H9 (cell line): ENCODE results near the gene FNDC3B. TPM values are rescaled to one million over a fixed set of nuclear protein-coding genes. Genes with fewer than 3 reads are reported as not detected.

Experiments
- DNase-seq: peaks from one replicate; pipeline ENCODE4 v3.0.0-alpha.2; 2017
- H2AFZ ChIP-seq: one replicate; pipeline ENCODE4 v1.6.1; 2013; ENCODE audit warnings: mild to moderate bottlenecking, low read length, control low read depth, moderate library complexity
- H2AK5ac ChIP-seq: 2 replicates; pipeline ENCODE4 v1.6.1; 2013; ENCODE audit warnings: low read length, control low read depth, mixed read lengths; ENCODE audit not compliant: insufficient read length
- H2BK120ac ChIP-seq: one replicate; pipeline ENCODE4 v1.6.1; 2013; ENCODE audit warnings: low read depth, mild to moderate bottlenecking, low read length, control low read depth, inconsistent platforms; ENCODE audit not compliant: poor library complexity, severe bottlenecking
- H2BK12ac ChIP-seq: 2 replicates; pipeline ENCODE4 v1.6.1; 2013; ENCODE audit warnings: low read length, control low read depth, mixed read lengths, low read depth; ENCODE audit not compliant: insufficient read length
- H2BK15ac ChIP-seq: 2 replicates; pipeline ENCODE4 v1.6.1; 2013; ENCODE audit warnings: low read depth, low read length, control low read depth
- H2BK20ac ChIP-seq: one replicate; pipeline ENCODE4 v1.6.1; 2013; ENCODE audit warnings: low read depth, mild to moderate bottlenecking, low read length, control low read depth, inconsistent platforms; ENCODE audit not compliant: poor library complexity, severe bottlenecking
- H2BK5ac ChIP-seq: 2 replicates; pipeline ENCODE4 v1.6.1; 2013; ENCODE audit warnings: low read length, control low read depth, mixed read lengths; ENCODE audit not compliant: insufficient read length
- H3K14ac ChIP-seq: 2 replicates; pipeline ENCODE4 v1.6.1; 2013; ENCODE audit warnings: low read length, control low read depth; ENCODE audit not compliant: insufficient read depth
- H3K18ac ChIP-seq: 2 replicates; pipeline ENCODE4 v1.6.1; 2013; ENCODE audit warnings: low read depth, mild to moderate bottlenecking, mixed read lengths, low read length, control low read depth; ENCODE audit not compliant: insufficient read length
- H3K23ac ChIP-seq: 2 replicates; pipeline ENCODE4 v1.6.1; 2013; ENCODE audit warnings: low read length, control low read depth, mixed read lengths, low read depth; ENCODE audit not compliant: insufficient read length
- H3K23me2 ChIP-seq: 2 replicates; pipeline ENCODE4 v1.6.1; 2013; ENCODE audit warnings: low read depth, mild to moderate bottlenecking, mixed read lengths, low read length, control low read depth; ENCODE audit not compliant: insufficient read length, poor library complexity, severe bottlenecking
- H3K27ac ChIP-seq: 2 replicates; pipeline ENCODE4 v1.5.1; 2013; ENCODE audit warnings: low read length, control low read depth, mixed read lengths, low read depth; ENCODE audit not compliant: insufficient read length
- H3K27me3 ChIP-seq: 2 replicates; pipeline ENCODE4 v1.6.1; 2013; ENCODE audit warnings: low read length, control low read depth, inconsistent platforms; ENCODE audit not compliant: insufficient read depth
- H3K4ac ChIP-seq: 2 replicates; pipeline ENCODE4 v1.6.1; 2013; ENCODE audit warnings: low read depth, mild to moderate bottlenecking, control low read depth, inconsistent platforms, low read length, moderate library complexity
- H3K4me1 ChIP-seq: 2 replicates; pipeline ENCODE4 v1.6.1; 2013; ENCODE audit warnings: low read length, control low read depth, inconsistent platforms; ENCODE audit not compliant: insufficient read depth
- H3K4me2 ChIP-seq: 2 replicates; pipeline ENCODE4 v1.6.1; 2013; ENCODE audit warnings: low read length, control low read depth, mixed read lengths; ENCODE audit not compliant: insufficient read length, insufficient read depth
- H3K56ac ChIP-seq: 2 replicates; pipeline ENCODE4 v1.6.1; 2013; ENCODE audit warnings: low read depth, mild to moderate bottlenecking, mixed read lengths, low read length, control low read depth; ENCODE audit not compliant: insufficient read length
- H3K79me1 ChIP-seq: 2 replicates; pipeline ENCODE4 v1.6.1; 2013; ENCODE audit warnings: low read depth, mild to moderate bottlenecking, moderate library complexity, low read length, control low read depth, inconsistent platforms; ENCODE audit not compliant: insufficient read depth, poor library complexity, severe bottlenecking
- H3K79me2 ChIP-seq: 2 replicates; pipeline ENCODE4 v1.6.1; 2013; ENCODE audit warnings: low read length, control low read depth, inconsistent platforms; ENCODE audit not compliant: insufficient read depth
- H3K9ac ChIP-seq: 2 replicates; pipeline ENCODE4 v1.6.1; 2013; ENCODE audit warnings: low read length, control low read depth, mixed read lengths; ENCODE audit not compliant: insufficient read length; ENCODE audit errors: extremely low read depth
- H3K9me3 ChIP-seq: one replicate; pipeline ENCODE4 v1.6.1; 2013; ENCODE audit warnings: low read depth, low read length, inconsistent platforms; ENCODE audit not compliant: control insufficient read depth
- H3T11ph ChIP-seq: one replicate; pipeline ENCODE4 v1.6.1; 2013; ENCODE audit warnings: mild to moderate bottlenecking, low read length, control low read depth, inconsistent platforms
- H4K20me1 ChIP-seq: one replicate; pipeline ENCODE4 v1.6.1; 2013; ENCODE audit not compliant: control insufficient read depth, insufficient read length, insufficient read depth
- H4K5ac ChIP-seq: 2 replicates; pipeline ENCODE4 v1.6.1; 2013; ENCODE audit warnings: low read depth, mild to moderate bottlenecking, mixed read lengths, low read length, control low read depth; ENCODE audit not compliant: insufficient read length
- H4K8ac ChIP-seq: replicated peaks from 2 replicates; pipeline ENCODE4 v1.6.1; 2013; ENCODE audit warnings: low read length, control low read depth, mixed read lengths, low read depth; ENCODE audit not compliant: insufficient read length
- H4K91ac ChIP-seq: 2 replicates; pipeline ENCODE4 v1.6.1; 2013; ENCODE audit warnings: low read depth, mild to moderate bottlenecking, moderate library complexity, mixed read lengths, low read length, control low read depth; ENCODE audit not compliant: insufficient read length
- H3K27ac Mint-ChIP-seq, 3 experiments: 2 replicates in 2 of 3; 3 replicates in 1 of 3; pipeline ENCODE4 v1.8.0; 2020 to 2021; ENCODE audit warnings: mixed read lengths in 3 of 3, mild to moderate bottlenecking in 1 of 3, moderate library complexity in 1 of 3
- H3K27me3 Mint-ChIP-seq: 2 replicates; pipeline ENCODE4 v1.8.0; 2021; ENCODE audit warnings: low read depth, mild to moderate bottlenecking, moderate library complexity, mixed read lengths
- H3K36me3 Mint-ChIP-seq, 3 experiments: 2 replicates in 2 of 3; 3 replicates in 1 of 3; pipeline ENCODE4 v1.8.0; 2020 to 2021; ENCODE audit warnings: low read depth in 3 of 3, mixed read lengths in 3 of 3; ENCODE audit not compliant: insufficient read depth in 1 of 3
- H3K4me1 Mint-ChIP-seq, 2 experiments: 2 replicates each; pipeline ENCODE4 v1.8.0; 2020; ENCODE audit warnings: mixed read lengths in 2 of 2
- H3K4me3 Mint-ChIP-seq, 2 experiments: 2 replicates in 1 of 2; 3 replicates in 1 of 2; pipeline ENCODE4 v1.8.0; 2020 to 2021; ENCODE audit warnings: mild to moderate bottlenecking in 2 of 2, mixed read lengths in 2 of 2, moderate library complexity in 1 of 2
- H3K9me3 Mint-ChIP-seq, 2 experiments: 2 replicates in 1 of 2; 3 replicates in 1 of 2; pipeline ENCODE4 v1.8.0; 2020; ENCODE audit warnings: mild to moderate bottlenecking in 2 of 2, mixed read lengths in 2 of 2, moderate library complexity in 1 of 2
- CTCF ChIP-seq: fragments of 200-600 bp; sonication (generic); conservative IDR thresholded peaks from 3 replicates; pipeline ENCODE4 v1.8.0; 2021; ENCODE audit warnings: antibody characterized with exemption, mild to moderate bottlenecking
- WGBS: extraction: QIAGEN DNeasy Blood & Tissue Kit; methylation state at CpG from one replicate; pipeline ENCODE4 v1.1.7; 2013; ENCODE audit warnings: missing lambda C conversion rate, low lambda C conversion rate, mixed read lengths; ENCODE audit not compliant: insufficient read length; ENCODE audit errors: extremely low coverage; 5-methylcytosine and 5-hydroxymethylcytosine counted together
- total RNA-seq: library from RNA; stranded (reverse); gene quantifications from 2 replicates; pipeline ENCODE4 v1.2.1, GENCODE V29; 2021

The FNDC3B gene
- total RNA-seq, 1 experiment from 2014 or later: 43.8 TPM

- no peaks in the 10 kb centered on the region for H3K4me1 ChIP-seq
- no peaks in the 10 kb centered on the region for H4K20me1 ChIP-seq
- H2AFZ ChIP-seq: no peak overlapping the region
- no peak overlapping the region for H3K14ac ChIP-seq
- H3K4me3 Mint-ChIP-seq: no peak overlapping the region
- H4K8ac ChIP-seq: no peak overlapping the region
- H3K27ac Mint-ChIP-seq: peak overlapping the region in 1 of 3 experiments; percentile 57; a peak in 1 of 7 replicates
- H3K27me3 ChIP-seq: no peaks in the 10 kb centered on the region
- no peak overlapping the region for H3T11ph ChIP-seq
- DNase-seq: no peak
- H2BK12ac ChIP-seq: no peak overlapping the region
- no peaks in the 10 kb centered on the region for H3K9me3 Mint-ChIP-seq
- no peak overlapping the region for H2BK120ac ChIP-seq
- H3K18ac ChIP-seq: no peak overlapping the region
- TF ChIP-seq CTCF: no peak
- no peaks in the 10 kb centered on the region for H3K9me3 ChIP-seq
- peaks cover 24 to 47% (median 46%) of the 10 kb centered on the region in 3 experiments for H3K36me3 Mint-ChIP-seq
- no peak overlapping the region for H3K9ac ChIP-seq
- H2BK20ac ChIP-seq: no peak overlapping the region
- no peak overlapping the region for H3K4me2 ChIP-seq
- no peak overlapping the region for H3K4ac ChIP-seq
- H2BK5ac ChIP-seq: no peak overlapping the region
- H2AK5ac ChIP-seq: no peak overlapping the region
- H3K79me2 ChIP-seq: no peaks in the 10 kb centered on the region
- H2BK15ac ChIP-seq: no peak overlapping the region
- H3K23me2 ChIP-seq: no peaks in the 10 kb centered on the region
- no peak overlapping the region for H3K56ac ChIP-seq
- no peaks in the 10 kb centered on the region for H3K79me1 ChIP-seq
- H4K91ac ChIP-seq: no peak overlapping the region
- WGBS: no CpG with 5 or more reads among the region's 3 CpGs
- H4K5ac ChIP-seq: no peak overlapping the region
- no peaks in the 10 kb centered on the region for H3K4me1 Mint-ChIP-seq
- H3K23ac ChIP-seq: no peak overlapping the region
- H3K27ac ChIP-seq: no peak overlapping the region
- H3K27me3 Mint-ChIP-seq: no peaks in the 10 kb centered on the region; the same call in 1 of the 2 replicates
Measured at GRCh38 chr3:172326993-172327392, 287.6 kb downstream of the FNDC3B start.
